ENCODE measurements around the gene OMP.

DNA sequence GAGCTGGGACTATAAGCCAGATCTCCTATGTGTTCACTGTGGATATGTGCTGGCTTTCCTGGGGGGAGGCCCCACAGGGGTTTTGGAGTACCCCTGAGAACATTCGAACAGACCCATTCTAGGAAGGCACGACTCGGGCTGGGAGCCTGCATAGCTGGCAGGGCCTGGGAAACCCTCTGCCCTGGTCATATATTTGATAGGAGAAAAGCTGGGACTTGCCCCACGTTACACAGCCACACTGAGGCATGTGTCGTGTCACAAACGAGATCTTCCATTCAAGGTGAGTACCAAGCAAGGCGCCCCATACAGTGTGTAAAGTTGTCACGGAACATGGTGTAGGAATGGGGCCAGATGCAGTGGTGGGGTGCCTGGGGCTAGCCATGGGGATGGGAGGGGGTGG, 36.6 kb downstream of the OMP start:
- TF ChIP-seq, protein P1, sequence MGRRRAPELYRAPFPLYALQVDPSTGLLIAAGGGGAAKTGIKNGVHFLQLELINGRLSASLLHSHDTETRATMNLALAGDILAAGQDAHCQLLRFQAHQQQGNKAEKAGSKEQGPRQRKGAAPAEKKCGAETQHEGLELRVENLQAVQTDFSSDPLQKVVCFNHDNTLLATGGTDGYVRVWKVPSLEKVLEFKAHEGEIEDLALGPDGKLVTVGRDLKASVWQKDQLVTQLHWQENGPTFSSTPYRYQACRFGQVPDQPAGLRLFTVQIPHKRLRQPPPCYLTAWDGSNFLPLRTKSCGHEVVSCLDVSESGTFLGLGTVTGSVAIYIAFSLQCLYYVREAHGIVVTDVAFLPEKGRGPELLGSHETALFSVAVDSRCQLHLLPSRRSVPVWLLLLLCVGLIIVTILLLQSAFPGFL (CRISPR knock-in tag; IDR thresholded peaks at IDR 0.05; ENCODE audit: borderline replicate concordance), result no peak
- TF ChIP-seq, protein P2, sequence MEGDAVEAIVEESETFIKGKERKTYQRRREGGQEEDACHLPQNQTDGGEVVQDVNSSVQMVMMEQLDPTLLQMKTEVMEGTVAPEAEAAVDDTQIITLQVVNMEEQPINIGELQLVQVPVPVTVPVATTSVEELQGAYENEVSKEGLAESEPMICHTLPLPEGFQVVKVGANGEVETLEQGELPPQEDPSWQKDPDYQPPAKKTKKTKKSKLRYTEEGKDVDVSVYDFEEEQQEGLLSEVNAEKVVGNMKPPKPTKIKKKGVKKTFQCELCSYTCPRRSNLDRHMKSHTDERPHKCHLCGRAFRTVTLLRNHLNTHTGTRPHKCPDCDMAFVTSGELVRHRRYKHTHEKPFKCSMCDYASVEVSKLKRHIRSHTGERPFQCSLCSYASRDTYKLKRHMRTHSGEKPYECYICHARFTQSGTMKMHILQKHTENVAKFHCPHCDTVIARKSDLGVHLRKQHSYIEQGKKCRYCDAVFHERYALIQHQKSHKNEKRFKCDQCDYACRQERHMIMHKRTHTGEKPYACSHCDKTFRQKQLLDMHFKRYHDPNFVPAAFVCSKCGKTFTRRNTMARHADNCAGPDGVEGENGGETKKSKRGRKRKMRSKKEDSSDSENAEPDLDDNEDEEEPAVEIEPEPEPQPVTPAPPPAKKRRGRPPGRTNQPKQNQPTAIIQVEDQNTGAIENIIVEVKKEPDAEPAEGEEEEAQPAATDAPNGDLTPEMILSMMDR (IDR thresholded peaks at IDR 0.05), result no peak
- TF ChIP-seq, protein P3, sequence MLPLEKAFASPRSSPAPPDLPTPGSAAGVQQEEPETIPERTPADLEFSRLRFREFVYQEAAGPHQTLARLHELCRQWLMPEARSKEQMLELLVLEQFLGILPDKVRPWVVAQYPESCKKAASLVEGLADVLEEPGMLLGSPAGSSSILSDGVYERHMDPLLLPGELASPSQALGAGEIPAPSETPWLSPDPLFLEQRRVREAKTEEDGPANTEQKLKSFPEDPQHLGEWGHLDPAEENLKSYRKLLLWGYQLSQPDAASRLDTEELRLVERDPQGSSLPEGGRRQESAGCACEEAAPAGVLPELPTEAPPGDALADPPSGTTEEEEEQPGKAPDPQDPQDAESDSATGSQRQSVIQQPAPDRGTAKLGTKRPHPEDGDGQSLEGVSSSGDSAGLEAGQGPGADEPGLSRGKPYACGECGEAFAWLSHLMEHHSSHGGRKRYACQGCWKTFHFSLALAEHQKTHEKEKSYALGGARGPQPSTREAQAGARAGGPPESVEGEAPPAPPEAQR (CRISPR knock-in tag; IDR thresholded peaks at IDR 0.05), result no peak
